Spleen (tissue), 7 donors: ENCODE results near the gene RPL29.

Source experiments
- POLR2A ChIP-seq, 3 donors: fragments of 450-650 bp; IDR thresholded peaks; one replicate each; pipeline ENCODE4 v1.5.1; 2017; ENCODE audit warnings: antibody characterized with exemption in 3 of 3, mild to moderate bottlenecking in 1 of 3
- POLR2AphosphoS5 ChIP-seq, 3 donors: sonication (generic); formaldehyde crosslinking; IDR thresholded peaks; one replicate each; pipeline ENCODE4 v1.5.1; 2017; ENCODE audit warnings: antibody characterized with exemption in 3 of 3
- TF ChIP-seq, protein P1 (sequence below), 11 experiments: fragments of 200-600 bp in 7 of 11; fragments of 450-650 bp in 4 of 11; sonication (generic) in 4 of 11; IDR thresholded peaks in 8 of 11; conservative IDR thresholded peaks in 3 of 11; 1 replicate in 7 of 11; 2 replicates in 4 of 11; pipeline versions ENCODE4 v1.4.0 to v1.8.0; 2016 to 2021; ENCODE audit warnings: antibody characterized with exemption in 11 of 11, inconsistent platforms in 4 of 11, mild to moderate bottlenecking in 1 of 11
- donor health status: DM: no; HTN: no; CAD: no; lungs with moderate emphysema.
- donor health status: DM: no; HTN: no; CAD: no.
- donor health status: DM: no; HTN: no; CAD: no.

DNA sequence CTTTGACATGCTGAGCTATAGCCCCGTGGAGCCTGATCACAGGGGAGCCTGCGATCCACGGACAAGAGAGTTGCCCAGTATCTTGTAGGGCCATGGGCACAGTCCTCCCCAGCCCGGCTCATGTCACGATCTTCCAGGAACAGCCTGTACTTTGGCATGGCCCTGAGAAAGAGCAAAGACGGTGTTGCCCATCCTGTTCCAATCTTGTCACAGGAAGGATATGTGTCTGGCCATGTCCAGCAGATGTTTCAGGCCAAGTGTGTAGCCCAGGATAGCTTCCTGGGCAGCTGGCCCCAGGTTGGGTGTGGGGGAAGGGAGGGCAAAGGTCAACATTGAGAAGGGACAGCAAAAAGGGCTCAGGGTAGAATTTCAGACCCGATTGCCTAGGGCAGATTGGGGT, 17.0 kb upstream of the RPL29 start:
- TF ChIP-seq, protein P1, sequence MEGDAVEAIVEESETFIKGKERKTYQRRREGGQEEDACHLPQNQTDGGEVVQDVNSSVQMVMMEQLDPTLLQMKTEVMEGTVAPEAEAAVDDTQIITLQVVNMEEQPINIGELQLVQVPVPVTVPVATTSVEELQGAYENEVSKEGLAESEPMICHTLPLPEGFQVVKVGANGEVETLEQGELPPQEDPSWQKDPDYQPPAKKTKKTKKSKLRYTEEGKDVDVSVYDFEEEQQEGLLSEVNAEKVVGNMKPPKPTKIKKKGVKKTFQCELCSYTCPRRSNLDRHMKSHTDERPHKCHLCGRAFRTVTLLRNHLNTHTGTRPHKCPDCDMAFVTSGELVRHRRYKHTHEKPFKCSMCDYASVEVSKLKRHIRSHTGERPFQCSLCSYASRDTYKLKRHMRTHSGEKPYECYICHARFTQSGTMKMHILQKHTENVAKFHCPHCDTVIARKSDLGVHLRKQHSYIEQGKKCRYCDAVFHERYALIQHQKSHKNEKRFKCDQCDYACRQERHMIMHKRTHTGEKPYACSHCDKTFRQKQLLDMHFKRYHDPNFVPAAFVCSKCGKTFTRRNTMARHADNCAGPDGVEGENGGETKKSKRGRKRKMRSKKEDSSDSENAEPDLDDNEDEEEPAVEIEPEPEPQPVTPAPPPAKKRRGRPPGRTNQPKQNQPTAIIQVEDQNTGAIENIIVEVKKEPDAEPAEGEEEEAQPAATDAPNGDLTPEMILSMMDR (IDR thresholded peaks at IDR 0.05 in 8 of 11, conservative IDR thresholded peaks at IDR 0.05 in 3 of 11) = no peak
- no peak for TF ChIP-seq POLR2A (IDR thresholded peaks at IDR 0.05)
- peak in 2 of 3 donors; percentile 80 to 84 for TF ChIP-seq POLR2AphosphoS5 (IDR thresholded peaks at IDR 0.05)
